ENCODE data around the gene MYADML2. TPM values are rescaled to one million over a fixed set of nuclear protein-coding genes. Genes with fewer than 3 reads are reported as not detected.

The MYADML2 gene
- total RNA-seq, 2 experiments from 2014 or later, result not detected

DNA sequence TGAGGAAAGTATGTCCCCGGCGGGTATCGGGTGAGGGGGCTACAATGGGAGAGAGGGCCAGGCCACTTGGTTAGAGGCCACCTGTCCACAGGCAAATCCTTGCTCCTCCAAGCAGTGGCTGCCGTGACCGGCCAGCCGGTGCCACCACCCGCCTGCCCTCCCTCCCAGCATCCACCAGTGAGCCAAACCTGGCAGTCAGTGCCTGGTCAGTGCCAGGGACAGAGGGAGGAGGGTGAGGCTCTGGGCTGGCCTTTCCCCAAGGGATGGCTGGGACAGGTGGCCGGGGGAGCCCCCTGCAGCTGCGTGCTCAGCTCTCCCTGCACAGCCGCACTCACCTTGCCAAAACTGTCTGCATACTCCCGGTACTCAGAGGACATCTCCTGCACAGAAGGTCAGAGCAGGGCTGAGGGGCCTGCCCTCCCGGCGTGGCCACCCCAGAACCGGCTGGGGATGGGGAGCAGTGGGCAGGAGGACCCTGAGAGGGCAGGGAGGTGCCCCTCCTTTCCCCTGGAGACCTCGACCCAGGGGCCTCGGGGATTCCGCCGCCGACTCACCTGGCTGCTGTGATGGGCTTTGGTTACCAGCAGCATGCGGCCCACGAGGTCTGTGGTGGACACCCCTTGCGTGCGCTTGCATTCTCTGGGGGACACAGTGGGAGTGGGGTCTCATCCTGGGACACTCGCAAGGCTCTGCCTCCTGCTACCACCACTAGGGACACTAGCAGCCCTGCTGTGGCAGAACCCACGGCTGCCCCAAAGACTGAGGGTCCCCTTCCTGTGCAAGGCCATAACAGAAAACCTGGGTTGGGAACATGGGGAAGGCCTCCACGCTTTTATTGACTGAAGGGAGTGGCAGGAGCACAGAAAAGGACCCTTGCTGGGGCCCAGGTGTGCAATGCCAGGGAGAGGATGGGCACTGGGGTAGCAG, 39.6 kb downstream of the MYADML2 start:
- Histone ChIP-seq H3K36me3 (ENCODE audit: insufficient read depth, low read length) (peaks cover 29% of the 10 kb centered on the region), H3K4me1 (ENCODE audit: insufficient read depth, low read length) (peaks cover 27% of the 10 kb centered on the region), H3K4me3 (ENCODE audit: low read length) (no peak overlapping the region), H3K9me3 (ENCODE audit: control insufficient read depth in 1 of 2, insufficient read depth in 1 of 2, low read length in 2 of 2) (no peaks in the 10 kb centered on the region), H3K27me3 (ENCODE audit: control insufficient read depth in 1 of 2, insufficient read depth in 2 of 2, low read length in 2 of 2) (no peaks in the 10 kb centered on the region), H3K27ac (ENCODE audit: low read depth in 1 of 2, low read length in 2 of 2) (no peak overlapping the region)
- no peak for DNase-seq
- H3K36me3 Mint-ChIP-seq (ENCODE audit: low read depth), result peaks cover 18% of the 10 kb centered on the region
- no peaks in the 10 kb centered on the region for H3K27me3 Mint-ChIP-seq
- no peak for ATAC-seq (ENCODE audit: poor library complexity)
- ChIA-PET CTCF (no interaction called here), POLR2A (no interaction called here)
- no peak for TF ChIP-seq CTCF (IDR thresholded peaks at IDR 0.05)
- H3K4me3 Mint-ChIP-seq, result no peak overlapping the region
- H3K4me1 Mint-ChIP-seq (ENCODE audit: low read depth), result peaks cover 4% of the 10 kb centered on the region
- intact Hi-C loops (cut with DNase I, micrococcal nuclease), result no loop called here
- no peak overlapping the region for H3K27ac Mint-ChIP-seq
- no peaks in the 10 kb centered on the region for H3K9me3 Mint-ChIP-seq

GRCh38 chr17:81906476-81907218, 40.4 kb downstream of the MYADML2 start:
- H3K4me3 ChIP-seq (ENCODE audit: low read length), result no peak overlapping the region
- DNase-seq (no peak), ATAC-seq (ENCODE audit: poor library complexity) (no peak)
- intact Hi-C loops (cut with DNase I, micrococcal nuclease), result no loop called here
- no peak for TF ChIP-seq CTCF (IDR thresholded peaks at IDR 0.05)
- peaks cover 27% of the 10 kb centered on the region for H3K4me1 ChIP-seq (ENCODE audit: insufficient read depth, low read length)
- peaks cover 0 to 1% of the 10 kb centered on the region in 2 experiments for H3K9me3 ChIP-seq (ENCODE audit: control insufficient read depth in 1 of 2, insufficient read depth in 1 of 2, low read length in 2 of 2)
- H3K27me3 Mint-ChIP-seq, result no peaks in the 10 kb centered on the region
- ChIA-PET POLR2A (no interaction called here), CTCF (no interaction called here)
- H3K27ac ChIP-seq (ENCODE audit: low read depth in 1 of 2, low read length in 2 of 2), result no peak overlapping the region
- peaks cover 4% of the 10 kb centered on the region for H3K4me1 Mint-ChIP-seq (ENCODE audit: low read depth)
- H3K27ac Mint-ChIP-seq, result no peak overlapping the region
- H3K36me3 ChIP-seq (ENCODE audit: insufficient read depth, low read length), result peaks cover 21% of the 10 kb centered on the region
- peaks cover 12% of the 10 kb centered on the region for H3K36me3 Mint-ChIP-seq (ENCODE audit: low read depth)
- H3K27me3 ChIP-seq (ENCODE audit: control insufficient read depth in 1 of 2, insufficient read depth in 2 of 2, low read length in 2 of 2), result peaks cover 2% of the 10 kb centered on the region in 2 experiments
- peak overlapping the region; percentile 20 for H3K4me3 Mint-ChIP-seq
- no peaks in the 10 kb centered on the region for H3K9me3 Mint-ChIP-seq

DNA sequence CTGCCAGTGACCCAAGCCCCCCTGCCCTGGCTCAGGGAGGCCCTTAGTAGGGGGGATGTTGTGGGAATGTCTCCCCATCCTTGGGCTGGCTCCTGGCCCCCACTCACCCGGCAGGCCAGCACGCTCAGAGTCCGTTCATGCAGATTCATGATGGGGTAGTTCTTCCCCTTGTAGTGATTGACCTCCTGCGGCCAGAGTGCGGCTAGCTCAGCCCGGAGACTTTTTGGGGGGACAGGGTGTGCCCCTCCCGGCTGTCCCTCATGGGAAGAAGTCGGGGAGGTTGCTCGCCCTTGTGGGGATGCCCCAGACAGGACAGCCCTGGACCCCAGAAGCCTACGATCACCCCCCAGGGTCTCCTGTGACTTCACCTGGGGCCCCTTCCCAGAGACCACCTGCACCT, 41.0 kb downstream of the MYADML2 start:
- Histone ChIP-seq H3K27ac (ENCODE audit: low read depth in 1 of 2, low read length in 2 of 2) (no peak overlapping the region), H3K9me3 (ENCODE audit: control insufficient read depth in 1 of 2, insufficient read depth in 1 of 2, low read length in 2 of 2) (peaks cover 0 to 5% of the 10 kb centered on the region in 2 experiments), H3K4me3 (ENCODE audit: low read length) (no peak overlapping the region), H3K4me1 (ENCODE audit: insufficient read depth, low read length) (peaks cover 30% of the 10 kb centered on the region), H3K27me3 (ENCODE audit: control insufficient read depth in 1 of 2, insufficient read depth in 2 of 2, low read length in 2 of 2) (peaks cover 7 to 8% of the 10 kb centered on the region in 2 experiments), H3K36me3 (ENCODE audit: insufficient read depth, low read length) (peaks cover 21% of the 10 kb centered on the region)
- TF ChIP-seq CTCF (IDR thresholded peaks at IDR 0.05), result no peak
- H3K27ac Mint-ChIP-seq, result no peak overlapping the region
- ChIA-PET CTCF (no interaction called here), POLR2A (no interaction called here)
- peaks cover 13% of the 10 kb centered on the region for H3K36me3 Mint-ChIP-seq (ENCODE audit: low read depth)
- H3K4me1 Mint-ChIP-seq (ENCODE audit: low read depth), result peaks cover 8% of the 10 kb centered on the region
- peaks cover 4% of the 10 kb centered on the region for H3K27me3 Mint-ChIP-seq
- no peak overlapping the region for H3K4me3 Mint-ChIP-seq
- no peak for DNase-seq
- intact Hi-C loops (cut with DNase I, micrococcal nuclease), result no loop called here
- ATAC-seq (ENCODE audit: poor library complexity), result no peak
- H3K9me3 Mint-ChIP-seq, result no peaks in the 10 kb centered on the region

Data from CD4-positive, alpha-beta T cell (primary cell).